ENCODE measurements around the gene NEDD4L.
"Not testable (repeated sequence)": the region's sequence is repeated elsewhere in the genome, so short reads cannot be mapped to it uniquely, and the experiment has no call there.

GRCh38 chr18:58170036-58170435, 126.0 kb downstream of the NEDD4L start:
- TF ChIP-seq NR2F2 (IDR thresholded peaks at IDR 0.05); MAX (IDR thresholded peaks at IDR 0.05); ATF3 (IDR thresholded peaks at IDR 0.05); SP1 (IDR thresholded peaks at IDR 0.05); RAD21 (IDR thresholded peaks at IDR 0.05); RXRA (IDR thresholded peaks at IDR 0.05); JUND (IDR thresholded peaks at IDR 0.05); TAF1 (conservative IDR thresholded peaks at IDR 0.05); YY1 (IDR thresholded peaks at IDR 0.05): not testable (repeated sequence)
- TF ChIP-seq, protein P1, sequence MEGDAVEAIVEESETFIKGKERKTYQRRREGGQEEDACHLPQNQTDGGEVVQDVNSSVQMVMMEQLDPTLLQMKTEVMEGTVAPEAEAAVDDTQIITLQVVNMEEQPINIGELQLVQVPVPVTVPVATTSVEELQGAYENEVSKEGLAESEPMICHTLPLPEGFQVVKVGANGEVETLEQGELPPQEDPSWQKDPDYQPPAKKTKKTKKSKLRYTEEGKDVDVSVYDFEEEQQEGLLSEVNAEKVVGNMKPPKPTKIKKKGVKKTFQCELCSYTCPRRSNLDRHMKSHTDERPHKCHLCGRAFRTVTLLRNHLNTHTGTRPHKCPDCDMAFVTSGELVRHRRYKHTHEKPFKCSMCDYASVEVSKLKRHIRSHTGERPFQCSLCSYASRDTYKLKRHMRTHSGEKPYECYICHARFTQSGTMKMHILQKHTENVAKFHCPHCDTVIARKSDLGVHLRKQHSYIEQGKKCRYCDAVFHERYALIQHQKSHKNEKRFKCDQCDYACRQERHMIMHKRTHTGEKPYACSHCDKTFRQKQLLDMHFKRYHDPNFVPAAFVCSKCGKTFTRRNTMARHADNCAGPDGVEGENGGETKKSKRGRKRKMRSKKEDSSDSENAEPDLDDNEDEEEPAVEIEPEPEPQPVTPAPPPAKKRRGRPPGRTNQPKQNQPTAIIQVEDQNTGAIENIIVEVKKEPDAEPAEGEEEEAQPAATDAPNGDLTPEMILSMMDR (IDR thresholded peaks at IDR 0.05; ENCODE audit: low read depth, low read length, missing input control), result not testable (repeated sequence)

Measured in liver (tissue), 3 donors.